Neuronal stem cell (in vitro differentiated cells): ENCODE data around the gene FAM168B.

Source experiments
- DNase-seq: peaks from one replicate; pipeline ENCODE4 v3.0.0-alpha.2; 2013; ENCODE audit warnings: low spot score
- H2AFZ ChIP-seq: one replicate; pipeline ENCODE4 v1.6.1; 2013; ENCODE audit warnings: mild to moderate bottlenecking, low read length, inconsistent platforms
- H2AK5ac ChIP-seq: 2 replicates; pipeline ENCODE4 v1.6.1; 2013; ENCODE audit warnings: low read depth, mild to moderate bottlenecking, inconsistent platforms, low read length, moderate library complexity, mixed read lengths
- H2BK120ac ChIP-seq: 2 replicates; pipeline ENCODE4 v1.6.1; 2013; ENCODE audit warnings: low read depth, mild to moderate bottlenecking, inconsistent platforms, low read length, moderate library complexity, mixed read lengths
- H2BK12ac ChIP-seq: one replicate; pipeline ENCODE4 v1.6.1; 2013; ENCODE audit warnings: low read length, inconsistent platforms
- H2BK15ac ChIP-seq: 2 replicates; pipeline ENCODE4 v1.6.1; 2013; ENCODE audit warnings: mild to moderate bottlenecking, low read length, inconsistent platforms, mixed read lengths
- H2BK5ac ChIP-seq: one replicate; pipeline ENCODE4 v1.6.1; 2013; ENCODE audit warnings: inconsistent platforms, mild to moderate bottlenecking, low read length, moderate library complexity
- H3K14ac ChIP-seq: one replicate; pipeline ENCODE4 v1.6.1; 2013; ENCODE audit warnings: low read length, inconsistent platforms
- H3K18ac ChIP-seq: 2 replicates; pipeline ENCODE4 v1.6.1; 2013; ENCODE audit warnings: low read length, inconsistent platforms
- H3K23ac ChIP-seq: 2 replicates; pipeline ENCODE4 v1.6.1; 2013; ENCODE audit warnings: low read depth, mild to moderate bottlenecking, mixed read lengths, low read length, inconsistent platforms; ENCODE audit not compliant: poor library complexity
- H3K27ac ChIP-seq: replicated peaks from 3 replicates; pipeline ENCODE4 v1.5.1; 2013; ENCODE audit warnings: low read length, inconsistent platforms
- H3K27me3 ChIP-seq, 3 experiments: 2 replicates each; pipeline ENCODE4 v1.6.1; 2013; ENCODE audit warnings: low read length in 3 of 3, mild to moderate bottlenecking in 2 of 3, inconsistent platforms in 1 of 3, low read depth in 1 of 3, mixed read lengths in 1 of 3, moderate library complexity in 1 of 3; ENCODE audit not compliant: control insufficient read depth in 3 of 3, insufficient read depth in 3 of 3
- H3K36me3 ChIP-seq, 2 donors: replicated peaks in 1 of 2; 2 replicates each; pipeline ENCODE4 v1.6.1; 2013; ENCODE audit warnings: low read length in 2 of 2; ENCODE audit not compliant: control insufficient read depth in 2 of 2, insufficient read depth in 2 of 2
- H3K4ac ChIP-seq: 2 replicates; pipeline ENCODE4 v1.6.1; 2013; ENCODE audit warnings: inconsistent platforms, mild to moderate bottlenecking, low read length, moderate library complexity
- H3K4me1 ChIP-seq, 2 donors: 1 replicate in 1 of 2; 2 replicates in 1 of 2; pipeline ENCODE4 v1.6.1; 2013; ENCODE audit warnings: low read length in 2 of 2, low read depth in 1 of 2; ENCODE audit not compliant: control insufficient read depth in 2 of 2, insufficient read depth in 1 of 2
- H3K4me2 ChIP-seq: one replicate; pipeline ENCODE4 v1.6.1; 2013; ENCODE audit warnings: mild to moderate bottlenecking, low read length, inconsistent platforms; ENCODE audit not compliant: insufficient read depth, poor library complexity, severe bottlenecking
- H3K4me3 ChIP-seq, 2 donors: 2 replicates each; pipeline ENCODE4 v1.5.1; 2013; ENCODE audit warnings: low read length in 2 of 2, mild to moderate bottlenecking in 2 of 2, inconsistent platforms in 1 of 2, moderate library complexity in 1 of 2
- H3K79me1 ChIP-seq: one replicate; pipeline ENCODE4 v1.6.1; 2013; ENCODE audit warnings: low read depth, mild to moderate bottlenecking, inconsistent platforms, low read length, moderate library complexity
- H3K9ac ChIP-seq: one replicate; pipeline ENCODE4 v1.6.1; 2013; ENCODE audit warnings: mild to moderate bottlenecking, low read depth, low read length, inconsistent platforms; ENCODE audit not compliant: poor library complexity
- H3K9me3 ChIP-seq, 2 donors: replicated peaks in 1 of 2; 2 replicates each; pipeline versions ENCODE3 to v1.6.1; 2013; ENCODE audit warnings: low read length in 2 of 2, mild to moderate bottlenecking in 2 of 2, inconsistent platforms in 1 of 2, low read depth in 1 of 2, mixed read lengths in 1 of 2, moderate library complexity in 1 of 2; ENCODE audit not compliant: control insufficient read depth in 2 of 2, insufficient read depth in 1 of 2
- H4K8ac ChIP-seq: one replicate; pipeline ENCODE4 v1.6.1; 2013; ENCODE audit warnings: low read depth, mild to moderate bottlenecking, inconsistent platforms, low read length, moderate library complexity
- H4K91ac ChIP-seq: one replicate; pipeline ENCODE4 v1.6.1; 2013; ENCODE audit warnings: low read length, low read depth, mild to moderate bottlenecking, inconsistent platforms; ENCODE audit not compliant: poor library complexity
- WGBS, 2 donors: extraction: QIAGEN DNeasy Blood & Tissue Kit; methylation state at CpG; one replicate each; pipeline ENCODE4 v1.1.7; 2013; ENCODE audit warnings: missing lambda C conversion rate in 2 of 2, mixed read lengths in 1 of 2; ENCODE audit not compliant: insufficient read length in 2 of 2, insufficient replicate concordance in 1 of 2; ENCODE audit errors: extremely low coverage in 2 of 2; 5-methylcytosine and 5-hydroxymethylcytosine counted together

The FAM168B gene

GRCh38 chr2:131026919-131027318, 66.3 kb downstream of the FAM168B start:
- H3K79me1 ChIP-seq: no peaks in the 10 kb centered on the region
- no peak overlapping the region for H2BK5ac ChIP-seq
- H3K36me3 ChIP-seq: peaks cover 0 to 3% of the 10 kb centered on the region in 2 donors
- no peak overlapping the region for H3K18ac ChIP-seq
- no peak overlapping the region for H2AK5ac ChIP-seq
- WGBS, 2 donors: no CpG with 5 or more reads among the region's 5 CpGs
- peaks cover 0 to 2% of the 10 kb centered on the region in 2 donors for H3K9me3 ChIP-seq
- H3K4me1 ChIP-seq: no peaks in the 10 kb centered on the region
- no peak overlapping the region for H3K14ac ChIP-seq
- H3K23ac ChIP-seq: no peak overlapping the region
- H4K8ac ChIP-seq: no peak overlapping the region
- no peak for DNase-seq
- H4K91ac ChIP-seq: no peak overlapping the region
- no peak overlapping the region for H3K9ac ChIP-seq
- H2BK12ac ChIP-seq: no peak overlapping the region
- no peak overlapping the region for H3K4ac ChIP-seq
- no peak overlapping the region for H3K27ac ChIP-seq
- H3K27me3 ChIP-seq: peaks cover 0 to 30% (median 0%) of the 10 kb centered on the region in 3 experiments
- H2AFZ ChIP-seq: no peak overlapping the region
- peak overlapping the region in 1 of 2 donors; percentile 62 for H3K4me3 ChIP-seq
- no peak overlapping the region for H3K4me2 ChIP-seq
- no peak overlapping the region for H2BK120ac ChIP-seq
- H2BK15ac ChIP-seq: no peak overlapping the region

- Histone ChIP-seq H3K9me3 (peaks cover 0 to 2% of the 10 kb centered on the region in 2 donors), H3K27me3 (peaks cover 0 to 14% (median 0%) of the 10 kb centered on the region in 3 experiments), H3K4me2 (no peak overlapping the region), H2BK120ac (no peak overlapping the region), H3K4me3 (no peak overlapping the region), H2BK5ac (no peak overlapping the region), H4K91ac (no peak overlapping the region), H3K79me1 (no peaks in the 10 kb centered on the region), H3K18ac (no peak overlapping the region), H3K4me1 (no peaks in the 10 kb centered on the region), H3K14ac (no peak overlapping the region), H3K27ac (no peak overlapping the region), H2AFZ (no peak overlapping the region), H4K8ac (no peak overlapping the region), H3K23ac (no peak overlapping the region), H3K4ac (no peak overlapping the region), H2AK5ac (no peak overlapping the region), H2BK15ac (no peak overlapping the region), H2BK12ac (no peak overlapping the region), H3K9ac (no peak overlapping the region), H3K36me3 (peaks cover 0 to 3% of the 10 kb centered on the region in 2 donors)
- DNase-seq: no peak
- WGBS, 2 donors: no CpG with 5 or more reads among the region's 1 CpG
Observed at GRCh38 chr2:131023758-131024157, 69.5 kb downstream of the FAM168B start.

GRCh38 chr2:131022731-131023130, 70.5 kb downstream of the FAM168B start:
- H3K23ac ChIP-seq: no peak overlapping the region
- H3K36me3 ChIP-seq: no peaks in the 10 kb centered on the region
- no peak overlapping the region for H2BK15ac ChIP-seq
- no peak overlapping the region for H3K4ac ChIP-seq
- H2BK5ac ChIP-seq: no peak overlapping the region
- H3K4me2 ChIP-seq: no peak overlapping the region
- H3K4me1 ChIP-seq: no peaks in the 10 kb centered on the region
- no CpG with 5 or more reads among the region's 1 CpG for WGBS, 2 donors
- no peak overlapping the region for H3K27ac ChIP-seq
- no peak overlapping the region for H2AK5ac ChIP-seq
- H3K9me3 ChIP-seq: peaks cover 0 to 2% of the 10 kb centered on the region in 2 donors
- H2BK120ac ChIP-seq: no peak overlapping the region
- H2AFZ ChIP-seq: no peak overlapping the region
- no peaks in the 10 kb centered on the region for H3K79me1 ChIP-seq
- no peak overlapping the region for H3K14ac ChIP-seq
- no peak overlapping the region for H4K8ac ChIP-seq
- no peak overlapping the region for H4K91ac ChIP-seq
- no peak overlapping the region for H3K9ac ChIP-seq
- no peak overlapping the region for H3K18ac ChIP-seq
- no peak for DNase-seq
- H3K4me3 ChIP-seq: no peak overlapping the region
- no peak overlapping the region for H2BK12ac ChIP-seq
- H3K27me3 ChIP-seq: peaks cover 0 to 15% (median 0%) of the 10 kb centered on the region in 3 experiments

- Histone ChIP-seq H4K91ac (no peak overlapping the region), H2BK5ac (no peak overlapping the region), H2AK5ac (no peak overlapping the region), H3K4me3 (no peak overlapping the region), H3K79me1 (no peaks in the 10 kb centered on the region), H4K8ac (no peak overlapping the region), H3K4me2 (no peak overlapping the region), H2BK120ac (no peak overlapping the region), H3K27me3 (peaks cover 0 to 35% (median 0%) of the 10 kb centered on the region in 3 experiments), H2AFZ (no peak overlapping the region), H3K9me3 (no peaks in the 10 kb centered on the region), H2BK15ac (no peak overlapping the region), H3K4me1 (peaks cover 0 to 4% of the 10 kb centered on the region in 2 donors), H3K23ac (no peak overlapping the region), H3K18ac (no peak overlapping the region), H3K14ac (no peak overlapping the region), H2BK12ac (no peak overlapping the region), H3K4ac (no peak overlapping the region), H3K27ac (peak overlapping the region; percentile 18), H3K9ac (no peak overlapping the region), H3K36me3 (no peaks in the 10 kb centered on the region)
- no CpG with 5 or more reads among the region's 8 CpGs for WGBS, 2 donors
- DNase-seq: no peak
Observed at GRCh38 chr2:131016826-131017741, 76.2 kb downstream of the FAM168B start.
